Hematopoietic multipotent progenitor cell treated with erythropoietin and hydrocortisone succinate and interleukin-3 and kit ligand, for 4 days (in vitro differentiated cells): ENCODE data around the gene DEPP1.
"Not testable (repeated sequence)": the region's sequence is repeated elsewhere in the genome, so short reads cannot be mapped to it uniquely, and the experiment has no call there.

ENCODE experiments used
- DNase-seq: peaks from one replicate; pipeline ENCODE4 v3.0.0-alpha.2; 2015

Gene DEPP1

GRCh38 chr10:44978570-44979280 lies at the start of gene DEPP1:
Gene DEPP1, minus strand, starts transcription at chr10:44978809. Its CDS starts 779 bp downstream, at chr10:44978030.
- peak; percentile 81 for DNase-seq

- DNase-seq: no peak
Measured at GRCh38 chr10:45023426-45023825, 44.8 kb upstream of the DEPP1 start.

- no peak for DNase-seq
Measured at GRCh38 chr10:45015590-45015989, 37.0 kb upstream of the DEPP1 start.

- not testable (repeated sequence) for DNase-seq
Measured at GRCh38 chr10:45014557-45014956, 35.9 kb upstream of the DEPP1 start.

- peak; percentile 94 for DNase-seq
Measured at GRCh38 chr10:45008524-45009161, 30.0 kb upstream of the DEPP1 start.

- DNase-seq: no peak
Measured at GRCh38 chr10:45006276-45007030, 27.8 kb upstream of the DEPP1 start.

- no peak for DNase-seq
Measured at GRCh38 chr10:45005284-45005683, 26.7 kb upstream of the DEPP1 start.

GRCh38 chr10:45004661-45005060 lies 26.1 kb upstream of the DEPP1 start:
- no peak for DNase-seq

- no peak for DNase-seq
Measured at GRCh38 chr10:45003432-45004000, 24.9 kb upstream of the DEPP1 start.

- peak; percentile 72 for DNase-seq
Measured at GRCh38 chr10:45001381-45002148, 23.0 kb upstream of the DEPP1 start.

GRCh38 chr10:45000752-45001380 lies 22.3 kb upstream of the DEPP1 start, which contains the start of gene ZNF22:
Gene ZNF22, plus strand, starts transcription at chr10:45000923. Its CDS starts 2,446 bp downstream, at chr10:45003369.
- DNase-seq: peak; percentile 92

GRCh38 chr10:45000138-45000751 lies 21.6 kb upstream of the DEPP1 start:
- no peak for DNase-seq

GRCh38 chr10:44998146-44998631 lies 19.6 kb upstream of the DEPP1 start:
- DNase-seq: no peak

- DNase-seq: no peak
Measured at GRCh38 chr10:44997105-44997748, 18.6 kb upstream of the DEPP1 start.

GRCh38 chr10:44995914-44996669 lies 17.5 kb upstream of the DEPP1 start:
- DNase-seq: peak; percentile 38

GRCh38 chr10:44995581-44995913 lies 16.9 kb upstream of the DEPP1 start:
- no peak for DNase-seq

GRCh38 chr10:44994752-44995530 lies 16.3 kb upstream of the DEPP1 start:
- no peak for DNase-seq

GRCh38 chr10:44993922-44994751 lies 15.5 kb upstream of the DEPP1 start:
- DNase-seq: no peak
